Thyroid gland (tissue), 4 donors: Measurements from ENCODE around the gene NOXA1. TPM values are rescaled to one million over a fixed set of nuclear protein-coding genes. Genes with fewer than 3 reads are reported as not detected.

ENCODE experiments used
- DNase-seq, 2 donors: peaks; one replicate each; pipeline ENCODE4 v3.0.0-alpha.2; 2019
- H3K27ac ChIP-seq, 3 donors: fragments of 200-600 bp; sonication (generic); 1 replicate in 2 of 3; 2 replicates in 1 of 3; pipeline ENCODE4 v1.5.1; 2016 to 2019; ENCODE audit warnings: mild to moderate bottlenecking in 1 of 3, moderate library complexity in 1 of 3
- H3K27me3 ChIP-seq: fragments of 200-600 bp; sonication (generic); one replicate; pipeline ENCODE4 v1.5.1; 2019
- H3K36me3 ChIP-seq, 2 donors: fragments of 200-600 bp; sonication (generic); one replicate each; pipeline ENCODE4 v1.5.1; 2016 to 2019
- H3K4me1 ChIP-seq, 2 donors: fragments of 200-600 bp; sonication (generic); one replicate each; pipeline ENCODE4 v1.5.1; 2017 to 2019
- H3K4me3 ChIP-seq, 3 donors: fragments of 200-600 bp; sonication (generic); replicated peaks in 1 of 3; 1 replicate in 2 of 3; 2 replicates in 1 of 3; pipeline ENCODE4 v1.5.1; 2016; ENCODE audit warnings: mild to moderate bottlenecking in 1 of 3
- H3K9me3 ChIP-seq: fragments of 200-600 bp; sonication (generic); one replicate; pipeline ENCODE4 v1.5.1; 2017
- POLR2A ChIP-seq, 2 donors: fragments of 450-650 bp; IDR thresholded peaks; one replicate each; pipeline ENCODE4 v1.6.1; 2017; ENCODE audit warnings: antibody characterized with exemption in 2 of 2, mild to moderate bottlenecking in 2 of 2, moderate library complexity in 1 of 2
- WGBS, 2 donors: methylation state at CpG; one replicate each; pipeline ENCODE4 v1.1.5; 2017; 5-methylcytosine and 5-hydroxymethylcytosine counted together
- intact Hi-C: fragments of 100-400 bp; cut with DNase I; formaldehyde crosslinking; loops from one replicate; pipeline ENCODE4 v1.15.1; 2023
- total RNA-seq, 4 donors: library from RNA; depleted of rRNA; stranded (reverse); fragments of >200 nt; gene quantifications; one replicate each; pipeline ENCODE4 v1.2.3, GENCODE V29; 2016
- TF ChIP-seq, protein P1 (sequence below), 6 experiments: fragments of 200-600 bp in 3 of 6; fragments of 450-650 bp in 3 of 6; sonication (generic) in 3 of 6; IDR thresholded peaks; one replicate each; pipeline ENCODE4 v1.5.1; 2016 to 2019; ENCODE audit warnings: antibody characterized with exemption in 6 of 6, mild to moderate bottlenecking in 2 of 6, inconsistent platforms in 1 of 6, moderate library complexity in 1 of 6

NOXA1 gene
- total RNA-seq, 4 donors from 2014 or later: 5.4 to 16.6 (median 10.0) TPM

DNA sequence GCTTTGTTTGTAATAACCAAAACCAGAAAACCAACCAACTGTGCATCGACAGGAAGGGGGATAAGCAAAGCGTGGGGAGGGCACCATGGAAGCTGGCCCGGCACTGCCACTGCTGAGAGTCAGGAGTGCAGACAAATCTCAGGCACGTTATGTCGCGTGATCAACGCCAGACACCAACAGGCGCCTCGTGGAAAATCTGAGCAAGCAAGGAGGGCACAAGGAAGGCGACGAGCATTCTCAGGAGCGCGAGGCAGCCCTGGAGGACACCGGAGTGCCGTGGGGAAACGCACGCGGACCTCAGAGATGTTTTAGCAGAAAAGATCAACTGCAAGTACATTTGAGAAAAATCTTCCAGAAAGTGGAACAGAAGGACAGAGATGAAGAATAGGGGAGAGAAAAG, 51.1 kb downstream of the NOXA1 start:
- DNase-seq: no peak
- no peaks in the 10 kb centered on the region for H3K36me3 ChIP-seq
- no peak overlapping the region for H3K4me3 ChIP-seq
- TF ChIP-seq, protein P1, sequence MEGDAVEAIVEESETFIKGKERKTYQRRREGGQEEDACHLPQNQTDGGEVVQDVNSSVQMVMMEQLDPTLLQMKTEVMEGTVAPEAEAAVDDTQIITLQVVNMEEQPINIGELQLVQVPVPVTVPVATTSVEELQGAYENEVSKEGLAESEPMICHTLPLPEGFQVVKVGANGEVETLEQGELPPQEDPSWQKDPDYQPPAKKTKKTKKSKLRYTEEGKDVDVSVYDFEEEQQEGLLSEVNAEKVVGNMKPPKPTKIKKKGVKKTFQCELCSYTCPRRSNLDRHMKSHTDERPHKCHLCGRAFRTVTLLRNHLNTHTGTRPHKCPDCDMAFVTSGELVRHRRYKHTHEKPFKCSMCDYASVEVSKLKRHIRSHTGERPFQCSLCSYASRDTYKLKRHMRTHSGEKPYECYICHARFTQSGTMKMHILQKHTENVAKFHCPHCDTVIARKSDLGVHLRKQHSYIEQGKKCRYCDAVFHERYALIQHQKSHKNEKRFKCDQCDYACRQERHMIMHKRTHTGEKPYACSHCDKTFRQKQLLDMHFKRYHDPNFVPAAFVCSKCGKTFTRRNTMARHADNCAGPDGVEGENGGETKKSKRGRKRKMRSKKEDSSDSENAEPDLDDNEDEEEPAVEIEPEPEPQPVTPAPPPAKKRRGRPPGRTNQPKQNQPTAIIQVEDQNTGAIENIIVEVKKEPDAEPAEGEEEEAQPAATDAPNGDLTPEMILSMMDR (IDR thresholded peaks at IDR 0.05): no peak
- TF ChIP-seq POLR2A (IDR thresholded peaks at IDR 0.05): no peak
- H3K27ac ChIP-seq: no peak overlapping the region
- 95 to 96% methylated on average over 18 of the region's 18 CpGs for WGBS, 2 donors
- H3K27me3 ChIP-seq: no peaks in the 10 kb centered on the region
- H3K9me3 ChIP-seq: no peaks in the 10 kb centered on the region
- intact Hi-C loops: no loop called here
- H3K4me1 ChIP-seq: no peaks in the 10 kb centered on the region

DNA sequence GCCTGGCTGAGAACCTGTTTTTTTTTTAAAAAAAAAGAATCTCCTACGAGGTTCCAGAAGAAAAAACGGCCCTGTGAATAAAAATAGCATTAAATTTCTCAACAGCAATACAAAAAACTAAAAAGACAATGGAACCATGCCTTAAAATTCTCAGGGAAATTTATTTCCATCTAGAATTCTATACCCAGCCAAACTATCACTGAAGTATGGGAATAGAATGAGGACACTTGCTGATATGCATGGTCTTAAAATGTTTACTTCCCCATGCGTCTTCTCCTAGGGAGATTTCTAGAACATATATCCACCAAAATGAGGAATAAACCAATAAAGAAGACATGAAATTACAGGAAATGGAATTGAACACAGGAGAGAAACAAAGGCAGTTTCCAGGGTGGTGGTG, 52.5 kb downstream of the NOXA1 start:
- no peaks in the 10 kb centered on the region for H3K27me3 ChIP-seq
- TF ChIP-seq, protein P1 (IDR thresholded peaks at IDR 0.05): no peak
- TF ChIP-seq POLR2A (IDR thresholded peaks at IDR 0.05): no peak
- no peak for DNase-seq
- H3K27ac ChIP-seq: no peak overlapping the region
- H3K9me3 ChIP-seq: no peaks in the 10 kb centered on the region
- intact Hi-C loops: no loop called here
- no peaks in the 10 kb centered on the region for H3K4me1 ChIP-seq
- no peaks in the 10 kb centered on the region for H3K36me3 ChIP-seq
- no peak overlapping the region for H3K4me3 ChIP-seq
- WGBS, 2 donors: 89 to 91% methylated on average over 3 of the region's 3 CpGs

DNA sequence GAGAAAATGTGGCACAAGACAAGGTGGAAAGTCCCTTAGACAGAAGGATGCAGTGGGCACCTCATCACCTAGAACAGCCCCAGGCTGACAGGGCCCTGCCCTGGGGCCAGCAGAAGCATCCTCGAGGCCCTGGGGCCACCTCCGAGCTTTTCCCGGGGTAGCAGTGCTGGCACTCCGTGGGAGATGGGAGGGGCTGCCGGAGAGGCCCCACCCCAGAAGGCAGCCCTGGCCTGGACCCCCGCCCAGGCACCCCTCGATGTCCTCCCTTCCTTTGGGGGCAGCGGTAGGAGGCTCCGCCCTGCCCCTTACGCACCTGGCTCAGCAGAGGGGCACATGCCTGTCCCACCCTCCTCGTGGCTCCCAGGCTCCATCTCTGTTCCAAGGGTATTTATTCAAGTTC, 53.7 kb downstream of the NOXA1 start:
- intact Hi-C loops: no loop called here
- H3K9me3 ChIP-seq: no peaks in the 10 kb centered on the region
- 87 to 89% methylated on average over 8 to 11 of the region's 11 CpGs for WGBS, 2 donors
- no peaks in the 10 kb centered on the region for H3K36me3 ChIP-seq
- H3K27me3 ChIP-seq: no peaks in the 10 kb centered on the region
- no peak overlapping the region for H3K4me3 ChIP-seq
- H3K27ac ChIP-seq: no peak overlapping the region
- no peak for DNase-seq
- no peaks in the 10 kb centered on the region for H3K4me1 ChIP-seq
- TF ChIP-seq, protein P1 (IDR thresholded peaks at IDR 0.05): no peak
- no peak for TF ChIP-seq POLR2A (IDR thresholded peaks at IDR 0.05)

DNA sequence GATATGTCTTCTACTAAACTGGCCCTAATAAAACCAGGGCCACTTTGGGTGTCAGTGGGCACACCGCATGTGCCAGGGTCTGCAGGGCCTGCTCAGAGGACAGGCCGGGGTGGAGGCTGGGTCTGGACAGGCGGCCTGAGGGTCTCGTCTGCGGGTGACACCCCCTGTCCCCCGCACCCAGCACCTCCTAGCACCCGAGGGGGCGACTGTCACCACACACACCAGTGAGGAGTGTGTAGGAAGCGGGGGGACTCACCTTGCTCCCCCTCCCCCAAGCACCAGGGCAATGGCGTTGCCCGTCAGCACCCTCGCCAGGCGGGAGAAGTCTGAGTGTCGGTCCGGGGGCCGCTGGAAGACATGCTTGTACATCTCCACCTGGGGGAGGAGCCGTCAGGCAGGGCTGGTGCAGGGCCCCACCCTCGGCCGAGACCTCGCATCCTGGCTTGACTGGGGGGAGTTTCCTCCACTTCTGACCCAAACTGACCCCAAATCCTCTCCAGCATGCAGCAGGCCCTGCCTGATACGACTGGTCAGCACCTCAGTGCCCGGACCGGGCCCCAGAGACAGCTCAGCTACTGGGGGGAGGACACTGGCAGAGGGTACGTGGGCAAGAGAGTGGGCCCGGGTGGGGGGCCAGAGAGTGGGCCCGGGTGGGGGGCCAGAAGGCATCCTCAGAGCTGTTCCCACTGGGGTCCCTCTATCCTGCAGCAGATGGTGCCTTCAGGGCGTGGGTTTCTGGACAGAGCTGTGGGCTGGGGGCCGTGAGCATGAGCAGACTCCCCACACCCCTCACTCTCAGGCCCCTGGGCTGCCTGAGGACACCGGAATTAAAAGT, 54.8 kb downstream of the NOXA1 start:
- intact Hi-C loops: no loop called here
- no peak for DNase-seq
- Histone ChIP-seq H3K36me3 (no peaks in the 10 kb centered on the region), H3K9me3 (no peaks in the 10 kb centered on the region), H3K27me3 (no peaks in the 10 kb centered on the region), H3K27ac (no peak overlapping the region), H3K4me3 (no peak overlapping the region), H3K4me1 (no peaks in the 10 kb centered on the region)
- TF ChIP-seq, protein P1 (IDR thresholded peaks at IDR 0.05): no peak
- TF ChIP-seq POLR2A (IDR thresholded peaks at IDR 0.05): no peak
- 76 to 100% methylated on average over 3 to 9 of the region's 29 CpGs for WGBS, 2 donors

DNA sequence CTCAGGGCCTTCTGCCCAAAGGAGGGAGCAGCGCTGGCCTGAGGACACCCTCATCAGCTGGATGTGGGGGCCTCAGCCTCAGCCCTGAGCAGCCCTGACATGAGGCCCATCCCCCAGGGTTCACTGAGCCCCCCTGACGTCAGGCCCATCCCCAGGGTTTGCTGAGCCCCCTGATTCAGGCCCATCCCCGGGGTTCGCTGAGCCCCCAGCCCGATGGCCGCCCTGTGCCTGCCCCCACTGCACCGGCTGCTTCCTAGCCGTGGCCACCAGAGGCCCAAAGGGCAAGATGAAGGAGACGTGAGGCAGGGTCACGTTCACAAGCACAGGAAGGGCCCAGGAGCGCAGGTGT, 55.4 kb downstream of the NOXA1 start:
- Histone ChIP-seq H3K27me3 (no peaks in the 10 kb centered on the region), H3K36me3 (no peaks in the 10 kb centered on the region), H3K27ac (no peak overlapping the region), H3K4me1 (no peaks in the 10 kb centered on the region), H3K4me3 (no peak overlapping the region), H3K9me3 (no peaks in the 10 kb centered on the region)
- TF ChIP-seq POLR2A (IDR thresholded peaks at IDR 0.05): no peak
- TF ChIP-seq, protein P1 (IDR thresholded peaks at IDR 0.05): no peak
- intact Hi-C loops: no loop called here
- WGBS, 2 donors: 87 to 91% methylated on average over 8 to 10 of the region's 11 CpGs
- DNase-seq: no peak
